GM18519 (cell line): Measurements from ENCODE around the gene RANGAP1.
A peak's percentile ranks its signal among the peaks of the same experiment; 100 is the strongest.

Experiments
- ATAC-seq: cut with Tn5 transposase; IDR thresholded peaks from one replicate; pipeline ENCODE4 v1.9.1; 2021; ENCODE audit warnings: mild to moderate bottlenecking, moderate library complexity; ENCODE audit not compliant: unreplicated experiment, low FRiP score

The RANGAP1 gene

GRCh38 chr22:41285820-41286638 is at the start of gene RANGAP1:
Gene RANGAP1 (minus strand): TSS chr22:41286187. CDS start chr22:41281044, 5,143 bp downstream.
- ATAC-seq = peak; percentile 87

GRCh38 chr22:41334951-41335635 is 49.1 kb upstream of the RANGAP1 start:
- no peak for ATAC-seq

GRCh38 chr22:41334215-41334614 is 48.2 kb upstream of the RANGAP1 start:
- ATAC-seq = no peak

- no peak for ATAC-seq
Measured at GRCh38 chr22:41333806-41334205, 47.8 kb upstream of the RANGAP1 start.

GRCh38 chr22:41332217-41332939 is 46.4 kb upstream of the RANGAP1 start:
- ATAC-seq = no peak

- ATAC-seq = no peak
Measured at GRCh38 chr22:41330169-41330568, 44.2 kb upstream of the RANGAP1 start.

- ATAC-seq = no peak
Measured at GRCh38 chr22:41327124-41327523, 41.1 kb upstream of the RANGAP1 start.

- ATAC-seq = no peak
Measured at GRCh38 chr22:41324821-41325528, 39.0 kb upstream of the RANGAP1 start.

- ATAC-seq = no peak
Measured at GRCh38 chr22:41320416-41321240, 34.6 kb upstream of the RANGAP1 start.

GRCh38 chr22:41315586-41315985 is 29.6 kb upstream of the RANGAP1 start:
- no peak for ATAC-seq

- no peak for ATAC-seq
Measured at GRCh38 chr22:41314821-41315220, 28.8 kb upstream of the RANGAP1 start.

GRCh38 chr22:41311487-41311886 is 25.5 kb upstream of the RANGAP1 start:
- ATAC-seq = no peak

GRCh38 chr22:41310336-41310735 is 24.3 kb upstream of the RANGAP1 start:
- no peak for ATAC-seq

GRCh38 chr22:41308544-41308947 is 22.6 kb upstream of the RANGAP1 start:
- ATAC-seq = no peak

GRCh38 chr22:41308054-41308453 is 22.1 kb upstream of the RANGAP1 start:
- no peak for ATAC-seq

- no peak for ATAC-seq
Measured at GRCh38 chr22:41305646-41306045, 19.7 kb upstream of the RANGAP1 start.

- ATAC-seq = no peak
Measured at GRCh38 chr22:41302811-41303210, 16.8 kb upstream of the RANGAP1 start.

GRCh38 chr22:41302021-41302767 is 16.2 kb upstream of the RANGAP1 start:
- no peak for ATAC-seq
